ENCODE data around the gene LINS1. TPM values are rescaled to one million over a fixed set of nuclear protein-coding genes. Genes with fewer than 3 reads are reported as not detected.

The LINS1 gene
- total and polyA plus RNA-seq, 10 of the 15 experiments (the other 5 are each of a cell fraction or from before 2014, with no cell fraction given) = 13.5 to 33.1 (median 20.3) TPM

DNA sequence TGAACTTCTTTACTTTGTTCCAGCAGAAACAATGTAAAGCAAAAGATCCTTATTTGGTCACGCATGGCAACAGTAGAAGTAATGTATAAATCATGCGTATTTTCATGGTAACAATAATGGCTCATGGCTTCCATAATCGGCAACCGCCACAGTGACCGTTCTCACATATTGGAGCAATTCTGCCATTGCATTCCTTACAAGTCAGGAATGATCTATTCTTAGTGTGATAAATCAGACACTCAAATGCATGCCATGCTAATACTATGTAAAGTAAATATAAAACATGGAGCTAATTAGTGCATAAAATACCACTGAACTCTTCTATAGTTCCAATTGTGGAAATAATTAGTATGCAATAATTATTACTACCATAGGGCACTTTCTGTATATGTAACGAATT, 59.7 kb downstream of the LINS1 start (continued):
- TF ChIP-seq, protein P1, sequence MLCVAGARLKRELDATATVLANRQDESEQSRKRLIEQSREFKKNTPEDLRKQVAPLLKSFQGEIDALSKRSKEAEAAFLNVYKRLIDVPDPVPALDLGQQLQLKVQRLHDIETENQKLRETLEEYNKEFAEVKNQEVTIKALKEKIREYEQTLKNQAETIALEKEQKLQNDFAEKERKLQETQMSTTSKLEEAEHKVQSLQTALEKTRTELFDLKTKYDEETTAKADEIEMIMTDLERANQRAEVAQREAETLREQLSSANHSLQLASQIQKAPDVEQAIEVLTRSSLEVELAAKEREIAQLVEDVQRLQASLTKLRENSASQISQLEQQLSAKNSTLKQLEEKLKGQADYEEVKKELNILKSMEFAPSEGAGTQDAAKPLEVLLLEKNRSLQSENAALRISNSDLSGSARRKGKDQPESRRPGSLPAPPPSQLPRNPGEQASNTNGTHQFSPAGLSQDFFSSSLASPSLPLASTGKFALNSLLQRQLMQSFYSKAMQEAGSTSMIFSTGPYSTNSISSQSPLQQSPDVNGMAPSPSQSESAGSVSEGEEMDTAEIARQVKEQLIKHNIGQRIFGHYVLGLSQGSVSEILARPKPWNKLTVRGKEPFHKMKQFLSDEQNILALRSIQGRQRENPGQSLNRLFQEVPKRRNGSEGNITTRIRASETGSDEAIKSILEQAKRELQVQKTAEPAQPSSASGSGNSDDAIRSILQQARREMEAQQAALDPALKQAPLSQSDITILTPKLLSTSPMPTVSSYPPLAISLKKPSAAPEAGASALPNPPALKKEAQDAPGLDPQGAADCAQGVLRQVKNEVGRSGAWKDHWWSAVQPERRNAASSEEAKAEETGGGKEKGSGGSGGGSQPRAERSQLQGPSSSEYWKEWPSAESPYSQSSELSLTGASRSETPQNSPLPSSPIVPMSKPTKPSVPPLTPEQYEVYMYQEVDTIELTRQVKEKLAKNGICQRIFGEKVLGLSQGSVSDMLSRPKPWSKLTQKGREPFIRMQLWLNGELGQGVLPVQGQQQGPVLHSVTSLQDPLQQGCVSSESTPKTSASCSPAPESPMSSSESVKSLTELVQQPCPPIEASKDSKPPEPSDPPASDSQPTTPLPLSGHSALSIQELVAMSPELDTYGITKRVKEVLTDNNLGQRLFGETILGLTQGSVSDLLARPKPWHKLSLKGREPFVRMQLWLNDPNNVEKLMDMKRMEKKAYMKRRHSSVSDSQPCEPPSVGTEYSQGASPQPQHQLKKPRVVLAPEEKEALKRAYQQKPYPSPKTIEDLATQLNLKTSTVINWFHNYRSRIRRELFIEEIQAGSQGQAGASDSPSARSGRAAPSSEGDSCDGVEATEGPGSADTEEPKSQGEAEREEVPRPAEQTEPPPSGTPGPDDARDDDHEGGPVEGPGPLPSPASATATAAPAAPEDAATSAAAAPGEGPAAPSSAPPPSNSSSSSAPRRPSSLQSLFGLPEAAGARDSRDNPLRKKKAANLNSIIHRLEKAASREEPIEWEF (IDR thresholded peaks at IDR 0.05; ENCODE audit: insufficient replicate concordance, low read depth, low read length) = no peak

DNA sequence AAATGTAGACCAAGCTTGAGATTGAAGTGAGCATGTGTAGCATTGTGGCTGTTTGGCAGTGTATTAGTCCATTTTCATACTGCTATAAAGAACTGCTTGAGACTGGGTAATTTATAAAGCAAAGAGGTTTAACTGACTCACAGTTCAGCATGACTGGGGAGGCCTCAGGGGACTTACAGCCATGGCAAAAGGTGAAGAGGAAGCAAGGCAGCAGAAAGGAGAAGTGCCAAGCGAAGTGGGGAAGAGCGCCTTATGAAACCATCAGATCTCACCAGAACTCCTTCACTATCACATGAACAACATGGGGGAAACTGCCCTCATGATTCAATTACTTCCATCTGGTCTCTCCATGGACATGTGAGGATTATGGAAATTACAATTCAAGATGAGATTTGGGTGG, 64.7 kb downstream of the LINS1 start:
- no peaks in the 10 kb centered on the region; the same call in 2 of the 3 replicates for H3K9me3 ChIP-seq (replicated peaks; ENCODE audit: control insufficient read depth, insufficient read depth, low read length)
- H4K20me1 ChIP-seq (ENCODE audit: control insufficient read depth, insufficient read depth) = no peaks in the 10 kb centered on the region
- H3K4me1 ChIP-seq (ENCODE audit: control insufficient read depth, insufficient read depth, low read length) = no peaks in the 10 kb centered on the region
- H3K36me3 ChIP-seq (ENCODE audit: control insufficient read depth in 2 of 2, insufficient read depth in 2 of 2, low read length in 1 of 2) = no peaks in the 10 kb centered on the region
- no peak overlapping the region for H3K9ac ChIP-seq (ENCODE audit: control insufficient read depth, insufficient read depth, low read length)
- ChIA-PET RAD21 (ENCODE audit: unreplicated experiment) (no interaction called here), CTCF (no interaction called here), SMC1A (ENCODE audit: uncharacterized antibody, unreplicated experiment) (no interaction called here), POLR2A (no interaction called here)
- WGBS (ENCODE audit: insufficient coverage, insufficient replicate concordance, low lambda C conversion rate, missing lambda C conversion rate) = 0% methylated on average over 2 of the region's 2 CpGs
- H3K27ac ChIP-seq (ENCODE audit: control insufficient read depth, insufficient read depth) = no peak overlapping the region
- H3K4me3 ChIP-seq = no peak overlapping the region
- intact Hi-C loops (cut with micrococcal nuclease; ENCODE audit: unreplicated experiment) = no loop called here
- DNase-seq (ENCODE audit: low read depth, low spot score) (peak; percentile 35), ATAC-seq (peak; percentile 44), FAIRE-seq (no peak)
- no TSS peak for BruUV-seq (replicated peaks)
- H2AFZ ChIP-seq (ENCODE audit: control insufficient read depth, low read depth, low read length) = no peak overlapping the region
- no peaks in the 10 kb centered on the region for H3K79me2 ChIP-seq (ENCODE audit: control insufficient read depth, insufficient read depth, low read length)
- no peak overlapping the region for H3K4me2 ChIP-seq (ENCODE audit: control insufficient read depth, insufficient read depth)
- in situ Hi-C loops (cut with MboI) = no loop called here
- no peaks in the 10 kb centered on the region for H3K27me3 ChIP-seq (replicated peaks in 1 of 2; ENCODE audit: control insufficient read depth in 2 of 2, insufficient read depth in 2 of 2, low read length in 1 of 2)
- no peak for TF ChIP-seq MEF2A (IDR thresholded peaks at IDR 0.05; ENCODE audit: insufficient read depth, low read depth, low read length)
- no peak for TF ChIP-seq POU2F2 (IDR thresholded peaks at IDR 0.05; ENCODE audit: borderline replicate concordance, low read depth, low read length)
- TF ChIP-seq, protein P2, sequence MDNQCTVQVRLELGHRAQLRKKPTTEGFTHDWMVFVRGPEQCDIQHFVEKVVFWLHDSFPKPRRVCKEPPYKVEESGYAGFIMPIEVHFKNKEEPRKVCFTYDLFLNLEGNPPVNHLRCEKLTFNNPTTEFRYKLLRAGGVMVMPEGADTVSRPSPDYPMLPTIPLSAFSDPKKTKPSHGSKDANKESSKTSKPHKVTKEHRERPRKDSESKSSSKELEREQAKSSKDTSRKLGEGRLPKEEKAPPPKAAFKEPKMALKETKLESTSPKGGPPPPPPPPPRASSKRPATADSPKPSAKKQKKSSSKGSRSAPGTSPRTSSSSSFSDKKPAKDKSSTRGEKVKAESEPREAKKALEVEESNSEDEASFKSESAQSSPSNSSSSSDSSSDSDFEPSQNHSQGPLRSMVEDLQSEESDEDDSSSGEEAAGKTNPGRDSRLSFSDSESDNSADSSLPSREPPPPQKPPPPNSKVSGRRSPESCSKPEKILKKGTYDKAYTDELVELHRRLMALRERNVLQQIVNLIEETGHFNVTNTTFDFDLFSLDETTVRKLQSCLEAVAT (IDR thresholded peaks at IDR 0.05) = no peak
- TF ChIP-seq, protein P1 (IDR thresholded peaks at IDR 0.05; ENCODE audit: insufficient replicate concordance, low read depth, low read length) = no peak
- TF ChIP-seq MEF2B (IDR thresholded peaks at IDR 0.05; ENCODE audit: partially characterized antibody, poor library complexity, severe bottlenecking) = peak; percentile 68
- no peak for TF ChIP-seq TBL1XR1 (IDR thresholded peaks at IDR 0.05; ENCODE audit: low read depth, low read length)
- no peak for TF ChIP-seq FOXM1 (IDR thresholded peaks at IDR 0.05; ENCODE audit: low read depth, low read length)
- TF ChIP-seq, protein P3, sequence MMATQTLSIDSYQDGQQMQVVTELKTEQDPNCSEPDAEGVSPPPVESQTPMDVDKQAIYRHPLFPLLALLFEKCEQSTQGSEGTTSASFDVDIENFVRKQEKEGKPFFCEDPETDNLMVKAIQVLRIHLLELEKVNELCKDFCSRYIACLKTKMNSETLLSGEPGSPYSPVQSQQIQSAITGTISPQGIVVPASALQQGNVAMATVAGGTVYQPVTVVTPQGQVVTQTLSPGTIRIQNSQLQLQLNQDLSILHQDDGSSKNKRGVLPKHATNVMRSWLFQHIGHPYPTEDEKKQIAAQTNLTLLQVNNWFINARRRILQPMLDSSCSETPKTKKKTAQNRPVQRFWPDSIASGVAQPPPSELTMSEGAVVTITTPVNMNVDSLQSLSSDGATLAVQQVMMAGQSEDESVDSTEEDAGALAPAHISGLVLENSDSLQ (IDR thresholded peaks at IDR 0.05) = no peak
- TF ChIP-seq RCOR1 (conservative IDR thresholded peaks at IDR 0.05; ENCODE audit: low read depth, low read length) = no peak
